ENCODE data around the gene TPP2.

- TF ChIP-seq, protein P1, sequence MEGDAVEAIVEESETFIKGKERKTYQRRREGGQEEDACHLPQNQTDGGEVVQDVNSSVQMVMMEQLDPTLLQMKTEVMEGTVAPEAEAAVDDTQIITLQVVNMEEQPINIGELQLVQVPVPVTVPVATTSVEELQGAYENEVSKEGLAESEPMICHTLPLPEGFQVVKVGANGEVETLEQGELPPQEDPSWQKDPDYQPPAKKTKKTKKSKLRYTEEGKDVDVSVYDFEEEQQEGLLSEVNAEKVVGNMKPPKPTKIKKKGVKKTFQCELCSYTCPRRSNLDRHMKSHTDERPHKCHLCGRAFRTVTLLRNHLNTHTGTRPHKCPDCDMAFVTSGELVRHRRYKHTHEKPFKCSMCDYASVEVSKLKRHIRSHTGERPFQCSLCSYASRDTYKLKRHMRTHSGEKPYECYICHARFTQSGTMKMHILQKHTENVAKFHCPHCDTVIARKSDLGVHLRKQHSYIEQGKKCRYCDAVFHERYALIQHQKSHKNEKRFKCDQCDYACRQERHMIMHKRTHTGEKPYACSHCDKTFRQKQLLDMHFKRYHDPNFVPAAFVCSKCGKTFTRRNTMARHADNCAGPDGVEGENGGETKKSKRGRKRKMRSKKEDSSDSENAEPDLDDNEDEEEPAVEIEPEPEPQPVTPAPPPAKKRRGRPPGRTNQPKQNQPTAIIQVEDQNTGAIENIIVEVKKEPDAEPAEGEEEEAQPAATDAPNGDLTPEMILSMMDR (IDR thresholded peaks at IDR 0.05) = no peak
- no peak for TF ChIP-seq POLR2A (IDR thresholded peaks at IDR 0.05)
Observed at GRCh38 chr13:102693776-102694175, 97.0 kb downstream of the TPP2 start.

Data from testis (tissue), 2 donors.